GM04504 (cell line): ENCODE data around the gene BBX.

Experiments
- DNase-seq: peaks from one replicate; pipeline ENCODE4 v3.0.0-alpha.2; 2012; ENCODE audit warnings: low read depth

The BBX gene

GRCh38 chr3:107752202-107752990 is 229.6 kb downstream of the BBX start:
- no peak for DNase-seq

DNA sequence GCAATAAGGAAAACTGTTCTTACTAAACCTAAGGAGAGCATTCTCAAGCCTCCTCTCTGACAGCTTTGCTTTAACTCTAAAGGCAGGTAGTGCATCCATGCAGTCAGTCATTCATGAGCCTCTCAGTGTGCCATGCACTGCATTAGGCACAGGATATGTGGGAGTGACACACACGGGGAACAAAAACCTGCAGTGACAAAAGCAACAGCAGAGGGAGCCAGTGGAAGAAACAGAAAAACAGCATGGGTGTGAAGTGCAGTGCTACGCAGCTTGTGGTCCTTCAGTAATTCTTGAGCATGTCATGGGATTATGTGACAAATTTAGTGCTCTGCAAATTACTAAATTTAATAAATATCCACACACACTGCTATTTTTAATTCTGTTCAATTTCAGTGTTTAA is 230.7 kb downstream of the BBX start:
- DNase-seq, result no peak

DNA sequence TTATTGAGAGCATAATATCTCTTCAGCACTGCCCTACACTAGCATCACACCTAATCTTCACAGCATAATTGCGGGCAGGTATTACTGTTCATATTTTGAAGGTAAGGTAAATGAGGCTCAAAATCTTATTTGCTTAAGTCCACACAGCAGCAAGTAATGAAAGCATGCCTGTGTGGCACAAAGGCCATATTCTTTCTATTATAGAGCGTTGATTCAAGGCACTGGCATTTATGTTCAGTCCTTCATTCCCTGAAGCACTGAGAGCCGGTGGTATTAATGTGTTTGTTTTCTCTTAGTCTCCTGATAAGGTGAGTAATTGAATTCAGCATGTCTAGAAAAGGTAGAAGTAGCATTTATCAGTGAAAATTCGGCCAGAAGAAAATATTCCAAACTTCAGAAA is 231.2 kb downstream of the BBX start:
- DNase-seq, result no peak

GRCh38 chr3:107756649-107757048 is 233.9 kb downstream of the BBX start:
- no peak for DNase-seq

GRCh38 chr3:107757140-107757539 is 234.4 kb downstream of the BBX start:
- DNase-seq, result no peak

- no peak for DNase-seq
Observed at GRCh38 chr3:107760144-107760543, 237.4 kb downstream of the BBX start.

- no peak for DNase-seq
Observed at GRCh38 chr3:107761391-107761790, 238.6 kb downstream of the BBX start.

- no peak for DNase-seq
Observed at GRCh38 chr3:107765524-107765923, 242.8 kb downstream of the BBX start.

DNA sequence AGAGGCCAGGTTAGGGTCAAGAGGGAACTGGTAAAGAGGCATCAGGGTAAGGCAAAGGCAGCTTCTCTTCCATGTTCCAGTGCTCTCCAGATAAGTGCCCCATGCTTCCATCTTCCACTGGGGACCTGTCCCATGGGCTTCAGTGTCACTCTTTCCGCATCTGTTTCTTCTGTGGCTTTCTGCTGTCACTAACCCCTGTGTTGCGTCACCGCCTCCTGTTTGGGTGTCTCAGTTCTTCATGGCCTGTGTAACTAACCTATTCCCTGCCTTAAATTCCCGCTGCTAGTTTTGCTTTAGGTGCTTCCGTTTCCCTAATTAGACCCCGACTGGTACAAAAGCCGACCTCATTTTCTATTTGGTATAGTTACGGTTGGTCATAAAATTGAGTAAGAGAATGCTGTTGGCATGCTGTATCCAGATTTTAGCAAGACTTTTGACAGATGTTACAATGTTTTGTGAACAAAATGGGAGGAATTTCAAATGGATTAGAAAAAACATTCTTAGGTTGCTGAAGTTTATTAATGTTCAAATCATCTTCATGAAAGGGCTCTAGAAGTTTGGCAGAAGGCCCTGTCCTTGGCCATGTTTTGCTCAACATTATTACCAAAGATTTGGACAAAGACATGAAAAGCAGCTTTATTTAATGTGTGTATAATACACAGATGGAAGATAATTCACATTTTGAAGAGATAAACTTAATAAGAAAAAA is 245.3 kb downstream of the BBX start:
- DNase-seq, result peak; percentile 33

DNA sequence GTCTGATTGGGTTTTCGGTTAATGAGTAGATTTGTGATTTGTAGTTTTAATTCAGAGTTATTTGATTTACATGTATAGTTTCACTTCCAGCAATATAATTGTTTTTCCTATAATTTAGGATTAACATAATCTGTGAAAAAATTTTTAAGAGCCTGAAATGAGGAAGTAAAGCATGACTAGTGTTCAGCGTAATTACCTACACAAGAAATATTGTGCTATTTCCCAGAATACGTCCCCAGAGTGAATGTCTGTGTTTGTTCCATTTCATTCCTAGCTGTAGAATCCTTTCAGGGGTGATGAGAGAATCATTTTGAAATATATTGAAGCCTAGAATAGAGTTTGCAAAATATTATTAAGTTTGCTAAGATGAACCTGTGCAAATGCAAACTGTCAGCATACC is 247.1 kb downstream of the BBX start:
- DNase-seq, result no peak

DNA sequence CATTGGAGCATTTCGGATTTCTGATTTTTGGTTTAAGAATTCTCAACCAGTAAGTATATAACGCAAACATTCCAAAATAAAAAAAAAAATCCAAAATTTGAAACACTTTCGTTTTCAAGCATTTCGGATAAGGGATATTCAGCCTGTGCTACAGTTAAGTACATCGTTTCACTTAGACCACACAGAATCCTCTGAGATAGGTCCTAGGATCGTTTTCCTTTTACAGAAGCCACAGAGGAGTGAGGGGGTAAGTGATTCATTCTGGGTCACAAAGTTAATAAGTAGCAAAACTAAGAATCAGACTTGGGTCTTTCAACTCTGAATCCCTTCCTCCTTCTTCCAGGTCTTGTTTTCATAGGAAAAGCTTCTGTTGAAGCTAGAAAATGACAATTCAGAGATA is 249.3 kb downstream of the BBX start:
- DNase-seq, result no peak

GRCh38 chr3:107775974-107776373 is 253.2 kb downstream of the BBX start:
- no peak for DNase-seq

DNA sequence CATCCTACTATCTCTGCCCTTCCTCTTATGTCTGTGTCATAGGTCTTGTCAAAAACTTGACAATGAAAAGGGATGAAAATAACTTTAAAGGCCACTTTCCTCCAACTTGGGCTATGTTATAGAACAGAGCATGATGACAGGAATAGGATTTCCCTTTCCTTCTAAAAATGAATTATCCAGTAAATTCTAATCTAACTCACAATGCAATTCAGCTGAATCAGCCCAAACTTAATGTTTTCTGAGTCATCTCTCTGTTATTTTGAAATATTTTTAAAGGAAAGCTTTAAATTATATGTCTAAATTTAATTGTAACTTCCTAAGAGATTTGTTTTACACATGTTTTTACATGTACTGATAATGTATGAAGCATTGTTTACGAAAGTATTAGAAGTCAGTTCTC is 258.5 kb downstream of the BBX start:
- DNase-seq, result no peak

- DNase-seq, result no peak
Observed at GRCh38 chr3:107782054-107782453, 259.3 kb downstream of the BBX start.

DNA sequence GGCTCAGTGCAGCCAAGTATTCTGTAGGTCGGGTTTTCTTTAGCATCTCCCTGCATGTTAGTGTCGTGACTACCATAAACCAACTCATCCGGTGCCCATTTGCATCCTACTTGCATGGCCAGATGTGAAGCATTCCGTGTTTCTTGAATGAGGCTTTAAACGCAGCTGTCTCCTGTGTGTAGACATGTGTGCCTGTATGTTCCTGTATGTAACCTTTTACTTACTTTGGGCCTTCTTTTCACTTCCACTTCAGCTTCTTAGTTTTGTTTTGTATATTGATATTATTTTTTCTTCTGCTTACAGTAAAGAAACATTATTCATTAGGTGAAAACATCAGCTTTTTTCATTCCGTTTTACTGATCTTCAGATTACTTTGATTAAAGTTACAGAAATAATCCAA is 267.9 kb downstream of the BBX start:
- no peak for DNase-seq

DNA sequence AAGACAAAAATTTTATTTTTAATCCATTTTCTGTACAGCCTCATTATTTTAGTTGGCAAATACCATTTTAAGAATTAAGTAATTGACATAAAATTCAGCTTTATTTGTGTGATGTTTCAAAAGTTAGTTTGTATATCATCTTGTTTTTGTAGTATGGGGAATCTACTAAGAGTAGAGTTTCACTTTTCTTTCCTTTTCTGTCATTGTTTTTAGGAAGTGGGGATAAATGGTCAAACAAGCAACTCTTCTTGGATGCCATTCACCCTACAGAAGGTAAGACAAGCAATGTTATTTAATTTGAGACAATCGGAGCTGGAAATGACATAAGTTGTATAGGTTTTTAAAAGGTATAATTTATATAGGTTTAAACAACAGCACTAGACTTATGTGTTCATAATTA is 268.3 kb downstream of the BBX start:
- DNase-seq, result no peak

- DNase-seq, result no peak
Observed at GRCh38 chr3:107791450-107791849, 268.7 kb downstream of the BBX start.

DNA sequence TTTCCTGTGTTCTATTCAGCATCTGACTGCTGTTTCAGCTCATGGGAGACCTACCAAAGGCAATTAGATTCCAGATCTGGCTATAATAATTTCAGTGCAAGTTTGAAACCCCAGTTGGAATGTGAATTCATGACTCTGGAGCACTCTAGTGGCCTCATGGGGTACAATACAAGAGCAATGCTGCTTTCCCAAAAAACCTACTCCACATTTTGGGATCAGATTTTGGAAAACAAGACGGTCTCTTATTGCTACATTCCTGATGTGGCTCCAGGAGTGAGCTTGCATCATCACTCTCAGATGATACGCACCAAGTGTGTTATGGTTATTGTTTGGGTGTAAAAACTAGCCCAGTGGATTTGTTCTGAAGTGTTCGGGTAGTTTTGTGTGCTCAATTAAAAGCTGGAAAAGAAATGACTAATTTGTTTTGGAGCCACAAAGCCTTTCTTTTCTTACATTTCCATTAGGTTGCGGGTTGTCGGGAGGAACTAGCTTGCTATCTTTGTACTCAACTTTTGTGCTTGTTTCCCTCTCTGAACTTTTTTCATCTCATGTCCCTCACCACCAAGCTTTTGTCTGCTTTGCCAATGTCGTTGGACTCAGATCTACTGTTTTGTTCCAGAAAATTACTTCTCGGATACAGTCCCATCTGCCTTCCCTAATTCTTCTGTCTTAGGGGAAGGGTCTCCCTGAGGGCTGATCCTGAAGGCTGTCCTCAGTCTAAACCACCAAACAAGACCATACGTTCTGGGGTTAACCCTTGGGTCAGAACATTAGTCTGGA is 272.1 kb downstream of the BBX start:
- DNase-seq, result no peak

DNA sequence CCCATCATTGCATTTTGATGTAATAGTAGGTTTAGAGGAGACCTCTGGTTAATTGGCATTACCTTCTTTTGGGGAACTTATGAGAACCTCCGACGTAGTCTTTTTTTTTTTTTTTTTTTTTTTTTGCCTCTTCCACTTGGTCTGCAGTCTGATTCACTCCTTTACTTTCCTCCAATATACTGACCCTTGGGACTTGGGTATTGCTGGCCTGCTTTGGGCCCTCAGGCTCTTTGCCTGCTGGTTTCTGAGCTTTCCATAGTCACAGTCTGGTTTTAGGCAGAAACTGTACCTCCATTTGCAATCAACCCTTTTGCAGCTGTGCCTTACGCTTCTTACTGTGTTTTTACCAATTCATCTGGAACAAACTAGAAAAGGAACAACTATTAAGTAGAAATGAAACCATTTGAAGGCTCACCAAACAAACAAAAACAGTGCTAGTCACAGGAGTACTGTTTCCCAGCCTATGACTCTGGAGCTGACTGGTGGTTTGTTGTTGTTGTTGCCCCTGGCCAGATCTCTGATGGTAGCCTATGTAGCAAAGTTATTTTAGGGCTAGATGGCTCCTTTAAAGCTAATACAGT is 272.8 kb downstream of the BBX start:
- DNase-seq, result no peak

GRCh38 chr3:107796791-107797190 is 274.0 kb downstream of the BBX start:
- DNase-seq, result no peak

DNA sequence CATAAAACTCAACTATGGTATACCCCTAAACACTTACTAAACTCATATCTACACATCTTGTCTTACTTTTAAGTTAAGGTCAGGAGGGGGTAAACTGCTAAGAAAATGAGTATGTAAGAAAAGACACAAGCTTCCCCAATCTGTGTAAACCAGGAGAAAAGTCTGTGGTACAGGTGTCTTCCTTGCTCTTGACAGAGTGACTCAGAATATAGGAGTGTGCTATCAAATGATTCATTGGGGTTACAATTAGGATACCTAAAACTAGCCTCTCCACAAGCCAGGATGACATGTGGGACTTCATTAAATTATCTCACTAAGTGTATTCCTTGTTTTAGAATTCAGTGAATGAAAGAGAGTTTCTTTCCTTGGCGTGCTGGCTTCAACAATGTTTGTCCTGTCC is 274.8 kb downstream of the BBX start:
- no peak for DNase-seq

GRCh38 chr3:107798381-107798780 is 275.6 kb downstream of the BBX start:
- DNase-seq, result no peak

- DNase-seq, result no peak
Observed at GRCh38 chr3:107800710-107801109, 277.9 kb downstream of the BBX start.
